OCI-LY7 (cell line): Measurements from ENCODE around the gene PLEKHG5. TPM values are rescaled to one million over a fixed set of nuclear protein-coding genes. Genes with fewer than 3 reads are reported as not detected.

Experiments used
- BruUV-seq: library from RNA; stranded (reverse); fragments of 400-500 nt; replicated peaks from 2 replicates; lab custom pipeline; 2021; lab: Mats Ljungman, UMichigan
- CTCF ChIA-PET: fragments of 300-600 bp; sonication (Branson Sonifier 250); formaldehyde crosslinking; loops from one replicate; lab custom pipeline; 2022; ENCODE audit warnings: antibody characterized with exemption; ENCODE audit not compliant: unreplicated experiment; lab: Charles Lee
- POLR2A ChIA-PET: fragments of 300-600 bp; sonication (Branson Sonifier 250); formaldehyde crosslinking; loops from one replicate; lab custom pipeline; 2022; ENCODE audit warnings: antibody characterized with exemption; lab: Charles Lee
- DNase-seq: peaks from one replicate; pipeline ENCODE4 v3.0.0-alpha.2; 2015; ENCODE audit warnings: low spot score
- H2AFZ ChIP-seq: fragments of 200-600 bp; sonication (generic), shearing (Covaris generic); 2 replicates; pipeline ENCODE4 v1.6.1; 2014; ENCODE audit warnings: mild to moderate bottlenecking, antibody characterized with exemption, low read length, moderate library complexity
- H3K27ac ChIP-seq: fragments of 200-600 bp; sonication (generic); 2 replicates; pipeline ENCODE4 v1.5.1; 2014; ENCODE audit warnings: mixed run types, low read depth, mild to moderate bottlenecking, moderate library complexity, low read length, inconsistent platforms; ENCODE audit not compliant: poor library complexity, severe bottlenecking
- H3K36me3 ChIP-seq: fragments of 200-600 bp; sonication (generic); 2 replicates; pipeline ENCODE4 v1.6.1; 2014; ENCODE audit warnings: mild to moderate bottlenecking, antibody characterized with exemption, low read length, moderate library complexity, mixed read lengths; ENCODE audit not compliant: insufficient read depth
- H3K4me1 ChIP-seq: fragments of 200-600 bp; sonication (generic); 2 replicates; pipeline ENCODE4 v1.5.1; 2014; ENCODE audit warnings: mild to moderate bottlenecking, low read length; ENCODE audit not compliant: insufficient read depth, poor library complexity, severe bottlenecking
- H3K4me2 ChIP-seq: fragments of 200-600 bp; sonication (generic); 2 replicates; pipeline ENCODE4 v1.6.1; 2014; ENCODE audit warnings: mild to moderate bottlenecking, low read length
- H3K4me3 ChIP-seq: fragments of 200-600 bp; sonication (generic); 2 replicates; pipeline ENCODE4 v1.5.1; 2014; ENCODE audit warnings: mild to moderate bottlenecking, low read depth, low read length; ENCODE audit not compliant: poor library complexity, severe bottlenecking
- H3K79me2 ChIP-seq: fragments of 200-600 bp; sonication (generic); 2 replicates; pipeline ENCODE4 v1.6.1; 2016; ENCODE audit warnings: low read depth, mild to moderate bottlenecking, low read length, moderate library complexity, mixed read lengths; ENCODE audit not compliant: insufficient read depth
- H3K9me2 ChIP-seq: fragments of 200-600 bp; sonication (generic); 2 replicates; pipeline ENCODE4 v1.6.1; 2016; ENCODE audit warnings: mild to moderate bottlenecking, low read length, mixed read lengths; ENCODE audit not compliant: insufficient read depth
- H3K9me3 ChIP-seq: fragments of 200-600 bp; sonication (generic); 2 replicates; pipeline ENCODE4 v1.6.1; 2014; ENCODE audit warnings: mild to moderate bottlenecking, mixed run types, low read length, mixed read lengths
- H4K20me1 ChIP-seq: fragments of 200-600 bp; sonication (generic); 2 replicates; pipeline ENCODE4 v1.6.1; 2014; ENCODE audit warnings: mild to moderate bottlenecking, antibody characterized with exemption, low read length, moderate library complexity, mixed read lengths; ENCODE audit not compliant: insufficient read depth
- EZH2phosphoT487 ChIP-seq: fragments of 200-600 bp; sonication (generic); IDR thresholded peaks from 2 replicates; pipeline ENCODE4 v1.6.1; 2018; ENCODE audit warnings: low read depth, borderline replicate concordance, mild to moderate bottlenecking, mixed run types, antibody characterized with exemption, low read length, moderate library complexity, mixed read lengths
- intact Hi-C: fragments of 100-400 bp; cut with micrococcal nuclease; formaldehyde crosslinking; loops from one replicate; pipeline ENCODE4 v1.10.0; 2022; ENCODE audit not compliant: unreplicated experiment
- total RNA-seq, 2 experiments: library from RNA; depleted of rRNA in 1 of 2; stranded (reverse); fragments of >200 nt in 1 of 2; shearing (Covaris generic) in 1 of 2; gene quantifications; 2 replicates each; pipeline ENCODE4 v1.2.3, GENCODE V29; 2014 to 2022
- TF ChIP-seq, protein P1 (sequence below): fragments of 200-600 bp; sonication (generic); conservative IDR thresholded peaks from 2 replicates; pipeline ENCODE4 v1.5.1; 2014; ENCODE audit warnings: mild to moderate bottlenecking, antibody characterized with exemption, low read length, moderate library complexity, mixed read lengths

PLEKHG5 gene
- total RNA-seq, 2 experiments from 2014 or later, result 1.6 to 2.4 TPM

DNA sequence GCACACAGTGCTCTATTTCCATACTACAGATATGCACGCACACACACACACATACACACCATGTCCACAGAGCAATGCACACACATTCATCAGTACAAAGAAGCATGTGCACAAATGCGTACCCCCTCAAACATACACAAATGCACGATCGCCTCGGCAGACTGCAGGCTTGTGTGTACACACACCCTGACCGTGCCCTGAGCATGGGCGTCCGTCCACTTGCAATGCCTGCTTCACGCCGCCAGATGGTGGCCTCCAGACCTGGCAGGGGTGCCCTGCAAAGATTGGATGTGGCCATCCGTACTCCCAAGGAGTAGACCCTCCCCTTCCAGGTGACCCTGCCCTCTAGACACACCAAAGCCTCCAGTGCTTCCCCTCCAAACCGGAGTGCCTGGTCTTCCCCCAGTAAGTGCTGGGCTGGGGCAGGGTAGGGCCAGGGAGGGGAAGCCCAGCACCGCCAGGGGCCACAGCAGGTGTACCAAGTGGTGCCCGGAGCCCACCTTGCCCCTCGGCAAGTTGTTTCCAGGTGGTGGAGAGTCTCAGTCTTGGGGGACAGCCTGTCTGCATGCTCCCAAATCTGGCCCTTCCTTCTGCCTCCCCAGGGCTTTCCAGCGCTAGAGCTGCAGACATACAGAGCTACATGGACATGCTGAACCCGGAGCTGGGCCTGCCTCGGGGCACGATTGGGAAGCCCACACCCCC, 46.3 kb downstream of the PLEKHG5 start:
- Histone ChIP-seq H3K4me3 (no peak overlapping the region), H3K4me2 (no peak overlapping the region), H4K20me1 (no peaks in the 10 kb centered on the region; the same call in 1 of the 2 replicates), H3K9me3 (no peaks in the 10 kb centered on the region), H3K27ac (no peak overlapping the region), H3K36me3 (no peaks in the 10 kb centered on the region), H3K79me2 (no peaks in the 10 kb centered on the region), H3K9me2 (no peaks in the 10 kb centered on the region), H2AFZ (no peak overlapping the region), H3K4me1 (peaks cover 12% of the 10 kb centered on the region)
- no TSS peak for BruUV-seq
- CTCF ChIA-PET, result no interaction called here
- DNase-seq, result peak; percentile 21
- intact Hi-C loops, result no loop called here
- TF ChIP-seq, protein P1, sequence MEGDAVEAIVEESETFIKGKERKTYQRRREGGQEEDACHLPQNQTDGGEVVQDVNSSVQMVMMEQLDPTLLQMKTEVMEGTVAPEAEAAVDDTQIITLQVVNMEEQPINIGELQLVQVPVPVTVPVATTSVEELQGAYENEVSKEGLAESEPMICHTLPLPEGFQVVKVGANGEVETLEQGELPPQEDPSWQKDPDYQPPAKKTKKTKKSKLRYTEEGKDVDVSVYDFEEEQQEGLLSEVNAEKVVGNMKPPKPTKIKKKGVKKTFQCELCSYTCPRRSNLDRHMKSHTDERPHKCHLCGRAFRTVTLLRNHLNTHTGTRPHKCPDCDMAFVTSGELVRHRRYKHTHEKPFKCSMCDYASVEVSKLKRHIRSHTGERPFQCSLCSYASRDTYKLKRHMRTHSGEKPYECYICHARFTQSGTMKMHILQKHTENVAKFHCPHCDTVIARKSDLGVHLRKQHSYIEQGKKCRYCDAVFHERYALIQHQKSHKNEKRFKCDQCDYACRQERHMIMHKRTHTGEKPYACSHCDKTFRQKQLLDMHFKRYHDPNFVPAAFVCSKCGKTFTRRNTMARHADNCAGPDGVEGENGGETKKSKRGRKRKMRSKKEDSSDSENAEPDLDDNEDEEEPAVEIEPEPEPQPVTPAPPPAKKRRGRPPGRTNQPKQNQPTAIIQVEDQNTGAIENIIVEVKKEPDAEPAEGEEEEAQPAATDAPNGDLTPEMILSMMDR, result peak; percentile 56
- no peak for TF ChIP-seq EZH2phosphoT487
- POLR2A ChIA-PET, result no interaction called here

- Histone ChIP-seq H3K4me2 (no peak overlapping the region), H3K9me3 (no peaks in the 10 kb centered on the region), H3K27ac (no peak overlapping the region), H2AFZ (no peak overlapping the region), H3K4me3 (no peak overlapping the region), H3K79me2 (no peaks in the 10 kb centered on the region), H4K20me1 (no peaks in the 10 kb centered on the region; the same call in 1 of the 2 replicates), H3K9me2 (no peaks in the 10 kb centered on the region), H3K36me3 (no peaks in the 10 kb centered on the region), H3K4me1 (peaks cover 12% of the 10 kb centered on the region)
- no TSS peak for BruUV-seq
- ChIA-PET CTCF (no interaction called here), POLR2A (no interaction called here)
- TF ChIP-seq, protein P1, result no peak
- no peak for TF ChIP-seq EZH2phosphoT487
- intact Hi-C loops, result no loop called here
- no peak for DNase-seq
These were observed 47.1 kb downstream of the PLEKHG5 start for GRCh38 chr1:6444377-6444776.
